CD4-positive, CD25-positive, alpha-beta regulatory T cell (primary cell): ENCODE data around the gene PLEKHF1. TPM values are rescaled to one million over a fixed set of nuclear protein-coding genes. Genes with fewer than 3 reads are reported as not detected.

ENCODE experiments used
- ATAC-seq, 2 donors: fragments of 150-1000 bp; cut with Tn5 transposase; one replicate each; pipeline ENCODE4 v1.10.0; 2021; ENCODE audit warnings: low read depth in 2 of 2, moderate number of reproducible peaks in 2 of 2, moderate library complexity in 1 of 2
- DNase-seq, 3 donors: peaks; one replicate each; pipeline versions ENCODE4 v3.0.0 to v3.0.0-alpha.2; 2012 to 2022; ENCODE audit warnings: mixed read lengths in 1 of 3
- H3K27ac ChIP-seq: one replicate; pipeline ENCODE4 v1.7.0; 2013; ENCODE audit warnings: mild to moderate bottlenecking, low read length; ENCODE audit not compliant: insufficient read depth, poor library complexity, severe bottlenecking
- H3K27me3 ChIP-seq: one replicate; pipeline ENCODE4 v1.7.0; 2013; ENCODE audit warnings: low read length; ENCODE audit not compliant: control insufficient read depth, insufficient read depth
- H3K36me3 ChIP-seq: one replicate; pipeline ENCODE4 v1.7.0; 2013; ENCODE audit warnings: mild to moderate bottlenecking, low read length, moderate library complexity; ENCODE audit not compliant: control insufficient read depth, insufficient read depth
- H3K4me1 ChIP-seq: 2 replicates; pipeline ENCODE4 v1.7.0; 2013; ENCODE audit warnings: mild to moderate bottlenecking, low read length; ENCODE audit not compliant: insufficient read depth, control insufficient read depth, poor library complexity, severe bottlenecking
- H3K4me3 ChIP-seq: one replicate; pipeline ENCODE4 v1.7.0; 2013; ENCODE audit warnings: low read depth, mild to moderate bottlenecking, low read length, moderate library complexity
- H3K9me3 ChIP-seq, 2 experiments: 1 replicate in 1 of 2; 2 replicates in 1 of 2; pipeline ENCODE4 v1.7.0; 2013; ENCODE audit warnings: low read length in 2 of 2, mild to moderate bottlenecking in 1 of 2, moderate library complexity in 1 of 2; ENCODE audit not compliant: control insufficient read depth in 2 of 2
- H3K27ac Mint-ChIP-seq, 3 donors: one replicate each; pipeline ENCODE4 v1.8.0; 2020 to 2022; ENCODE audit warnings: mild to moderate bottlenecking in 3 of 3, mixed read lengths in 3 of 3, moderate library complexity in 2 of 3
- H3K27me3 Mint-ChIP-seq: one replicate; pipeline ENCODE4 v1.8.0; 2022; ENCODE audit warnings: mild to moderate bottlenecking, mixed read lengths
- H3K36me3 Mint-ChIP-seq: one replicate; pipeline ENCODE4 v1.8.0; 2020; ENCODE audit warnings: mixed read lengths
- H3K4me1 Mint-ChIP-seq, 4 donors: one replicate each; pipeline ENCODE4 v1.8.0; 2020 to 2022; ENCODE audit warnings: mixed read lengths in 4 of 4, mild to moderate bottlenecking in 1 of 4
- H3K4me3 Mint-ChIP-seq, 4 donors: one replicate each; pipeline ENCODE4 v1.8.0; 2020 to 2022; ENCODE audit warnings: mild to moderate bottlenecking in 4 of 4, mixed read lengths in 4 of 4, moderate library complexity in 3 of 4
- H3K9me3 Mint-ChIP-seq, 7 donors: one replicate each; pipeline ENCODE4 v1.8.0; 2020 to 2022; ENCODE audit warnings: mixed read lengths in 7 of 7, mild to moderate bottlenecking in 3 of 7, moderate library complexity in 2 of 7
- polyA plus RNA-seq, 4 donors: library from polyadenylated mRNA; unstranded; fragments of 300-500 nt; fragmentation: Illumina TruSeq; gene quantifications; one replicate each; pipeline ENCODE4 v1.2.3, GENCODE V29; 2021
- total RNA-seq: library from RNA; stranded (reverse); gene quantifications from one replicate; pipeline ENCODE4 v1.2.3, GENCODE V29; 2022

Gene PLEKHF1
- total and polyA plus RNA-seq, 5 donors from 2014 or later = 21.0 to 49.3 (median 35.1) TPM

DNA sequence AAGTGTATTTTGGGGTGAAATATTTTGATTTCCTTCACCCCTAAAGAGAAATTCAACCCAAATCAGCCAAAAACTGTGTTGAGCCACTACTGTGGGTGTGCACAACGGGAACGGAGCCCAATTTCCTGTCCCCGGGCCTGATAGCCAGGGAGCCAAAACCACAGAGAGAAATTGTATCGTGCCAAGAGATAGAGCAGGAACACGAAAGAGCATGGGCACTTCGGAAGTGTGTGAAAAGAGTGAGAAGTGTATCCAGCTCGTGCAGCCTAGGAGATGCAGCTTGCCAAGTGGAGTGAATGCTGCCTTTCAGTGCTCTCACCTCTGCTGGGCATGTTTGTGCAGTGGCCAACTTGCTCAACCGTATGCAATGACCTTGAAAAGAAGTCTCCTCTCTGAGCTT, 19.4 kb upstream of the PLEKHF1 start:
- DNase-seq = no peak
- peak overlapping the region in 1 of 4 donors; percentile 4 for H3K4me3 Mint-ChIP-seq
- Histone ChIP-seq H3K4me1 (no peaks in the 10 kb centered on the region), H3K9me3 (no peaks in the 10 kb centered on the region), H3K27ac (no peak overlapping the region), H3K36me3 (no peaks in the 10 kb centered on the region), H3K27me3 (no peaks in the 10 kb centered on the region), H3K4me3 (no peak overlapping the region)
- peak overlapping the region in 1 of 3 donors; percentile 15 for H3K27ac Mint-ChIP-seq
- no peaks in the 10 kb centered on the region for H3K9me3 Mint-ChIP-seq
- H3K27me3 Mint-ChIP-seq = peaks cover 24% of the 10 kb centered on the region
- H3K4me1 Mint-ChIP-seq = peaks cover 0 to 13% (median 13%) of the 10 kb centered on the region in 4 donors
- no peaks in the 10 kb centered on the region for H3K36me3 Mint-ChIP-seq
- no peak for ATAC-seq

DNA sequence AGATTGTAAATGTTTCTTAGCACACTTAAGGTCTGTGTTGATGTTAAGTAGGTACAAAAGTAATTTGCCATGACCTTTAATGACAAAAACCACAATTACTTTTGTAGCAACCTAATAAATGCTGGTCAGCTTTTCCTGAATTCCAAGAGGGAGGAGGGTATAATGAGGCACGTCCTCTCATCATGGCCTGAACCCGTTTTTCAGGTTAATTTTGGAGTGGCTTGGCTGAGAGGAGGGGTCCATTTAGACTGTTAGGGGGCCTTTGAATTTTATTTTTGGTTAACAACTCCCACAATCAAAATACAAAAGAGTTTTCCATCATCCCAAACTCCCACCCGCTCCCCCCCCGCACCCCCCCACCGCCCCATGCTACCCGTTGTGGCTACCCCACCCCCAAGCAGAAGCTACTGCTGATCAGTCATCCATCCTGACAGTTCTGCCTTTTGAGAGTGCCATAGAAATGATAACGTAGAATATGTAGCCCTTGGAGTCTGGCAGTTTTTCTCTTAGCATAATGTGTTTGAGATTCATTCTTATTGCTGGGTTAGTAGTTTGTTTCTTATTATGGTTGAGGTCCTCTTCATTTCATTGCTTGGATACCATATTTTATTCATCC, 14.4 kb upstream of the PLEKHF1 start:
- H3K36me3 ChIP-seq = no peaks in the 10 kb centered on the region
- H3K27me3 ChIP-seq = peaks cover 3% of the 10 kb centered on the region
- no peaks in the 10 kb centered on the region for H3K9me3 ChIP-seq
- Mint-ChIP-seq H3K27me3 (peaks cover 36% of the 10 kb centered on the region), H3K27ac (no peak overlapping the region), H3K4me3 (no peak overlapping the region), H3K9me3 (peaks cover 0 to 3% (median 0%) of the 10 kb centered on the region in 7 donors), H3K36me3 (no peaks in the 10 kb centered on the region), H3K4me1 (peaks cover 5 to 17% (median 12%) of the 10 kb centered on the region in 4 donors)
- no peak overlapping the region for H3K27ac ChIP-seq
- ATAC-seq = no peak
- no peak for DNase-seq
- H3K4me3 ChIP-seq = no peak overlapping the region
- H3K4me1 ChIP-seq = no peaks in the 10 kb centered on the region

DNA sequence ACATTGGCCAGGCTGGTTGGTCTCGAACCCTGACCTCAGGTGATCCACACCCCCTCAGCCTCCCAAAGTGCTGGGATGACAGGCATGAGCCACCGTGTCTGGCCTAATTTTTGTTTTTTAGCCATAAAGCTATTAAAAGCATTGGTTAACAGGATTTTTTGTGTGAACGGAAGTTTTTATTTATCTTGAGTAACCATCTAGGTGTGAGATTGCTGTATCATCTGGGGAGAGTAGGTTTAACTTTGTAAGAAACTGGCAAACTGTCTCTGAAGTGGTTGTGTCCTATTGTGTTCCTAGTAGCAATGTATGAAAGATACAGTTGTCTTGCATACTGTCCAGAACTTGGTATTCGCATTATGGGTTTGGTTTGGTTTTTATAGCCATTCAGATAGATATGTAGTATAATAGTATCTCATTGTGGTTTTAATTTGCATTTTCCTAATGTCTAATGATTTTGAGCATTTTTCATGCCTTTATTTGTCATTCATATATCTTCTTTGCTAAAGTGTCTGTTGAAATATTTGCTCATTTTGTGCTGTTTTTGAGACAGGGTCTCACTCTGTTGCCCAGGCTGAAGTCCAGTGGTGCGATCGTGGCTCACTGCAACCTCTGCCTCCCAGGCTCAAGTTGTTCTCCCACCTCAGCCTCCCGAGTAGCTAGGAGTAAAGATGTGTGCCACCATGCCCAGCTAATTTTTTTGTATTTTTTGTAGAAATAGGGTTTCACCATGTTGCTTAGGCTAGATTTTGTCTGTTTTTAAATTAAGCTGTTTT, 13.5 kb upstream of the PLEKHF1 start:
- H3K9me3 ChIP-seq = no peaks in the 10 kb centered on the region
- DNase-seq = no peak
- peaks cover 3 to 13% (median 8%) of the 10 kb centered on the region in 4 donors for H3K4me1 Mint-ChIP-seq

DNA sequence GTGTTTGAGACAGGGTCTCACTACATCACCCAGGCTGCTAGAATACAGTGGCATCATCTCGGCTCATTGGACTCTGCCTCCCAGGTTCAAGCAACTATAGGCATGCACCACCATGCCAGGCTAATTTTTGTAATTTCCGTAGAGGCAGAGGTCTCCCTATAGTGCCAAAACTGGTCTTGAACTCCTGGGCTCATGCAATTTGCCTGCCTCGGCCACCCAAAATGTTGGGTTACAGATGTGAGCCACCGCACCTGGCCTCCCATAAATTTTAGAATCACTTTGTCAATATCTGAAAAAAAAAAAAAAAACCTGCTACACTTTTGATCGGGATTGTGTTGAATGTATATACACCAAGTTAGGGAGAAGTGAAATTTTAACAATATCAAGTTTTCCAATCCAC, 11.9 kb upstream of the PLEKHF1 start:
- Histone ChIP-seq H3K9me3 (no peaks in the 10 kb centered on the region), H3K4me3 (no peak overlapping the region), H3K4me1 (no peaks in the 10 kb centered on the region), H3K27ac (no peak overlapping the region), H3K27me3 (peaks cover 3% of the 10 kb centered on the region), H3K36me3 (no peaks in the 10 kb centered on the region)
- Mint-ChIP-seq H3K36me3 (peaks cover 3% of the 10 kb centered on the region), H3K27me3 (peaks cover 35% of the 10 kb centered on the region), H3K4me3 (no peak overlapping the region), H3K9me3 (peaks cover 0 to 3% (median 0%) of the 10 kb centered on the region in 7 donors), H3K27ac (peak overlapping the region in 1 of 3 donors; percentile 27), H3K4me1 (peaks cover 4 to 13% (median 8%) of the 10 kb centered on the region in 4 donors)
- no peak for ATAC-seq
- DNase-seq = no peak

More for the DNA sequence above, 13.5 kb upstream of the PLEKHF1 start:
- H3K27me3 ChIP-seq = peaks cover 3% of the 10 kb centered on the region
- no peak overlapping the region for H3K4me3 ChIP-seq
- H3K36me3 ChIP-seq = no peaks in the 10 kb centered on the region
- H3K27ac ChIP-seq = no peak overlapping the region
- ATAC-seq = no peak
- Mint-ChIP-seq H3K36me3 (no peaks in the 10 kb centered on the region), H3K9me3 (peaks cover 0 to 3% (median 0%) of the 10 kb centered on the region in 7 donors), H3K27me3 (peaks cover 31% of the 10 kb centered on the region), H3K27ac (peak overlapping the region in 1 of 3 donors; percentile 86), H3K4me3 (no peak overlapping the region)
- H3K4me1 ChIP-seq = no peaks in the 10 kb centered on the region

DNA sequence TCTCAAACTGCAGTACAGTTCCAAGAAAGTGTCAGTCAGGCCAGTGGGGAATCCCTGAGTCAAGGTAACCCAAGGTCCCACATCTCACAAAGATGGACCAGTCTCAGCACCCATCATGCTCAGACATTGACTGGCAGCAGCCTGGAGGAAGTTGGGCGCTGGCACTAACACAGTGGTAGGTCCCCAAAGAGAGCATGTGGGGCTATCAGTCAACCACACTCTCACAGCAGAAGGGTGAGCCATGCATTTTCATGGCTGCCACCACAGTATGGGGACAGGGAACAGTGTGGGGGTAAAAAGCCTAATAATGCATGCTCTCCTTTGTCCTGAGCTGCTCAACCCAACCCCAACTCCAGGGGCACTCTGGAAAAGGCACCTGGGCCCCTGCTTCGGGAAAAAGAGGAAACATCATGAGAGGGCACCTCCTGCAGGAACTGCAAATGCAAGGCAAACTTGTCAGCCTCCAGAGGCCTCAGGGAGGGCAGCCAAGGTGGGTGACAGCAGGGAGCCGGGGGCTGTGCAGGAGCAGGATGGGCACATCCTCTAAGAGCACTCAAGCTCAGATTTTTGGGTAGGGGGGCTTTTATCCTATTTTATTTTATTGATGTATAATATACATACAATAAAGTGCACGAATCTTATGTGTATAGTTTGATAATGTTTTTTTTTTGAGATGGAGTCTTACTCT, 9.5 kb upstream of the PLEKHF1 start:
- no peak overlapping the region for H3K4me3 Mint-ChIP-seq
- Histone ChIP-seq H3K9me3 (no peaks in the 10 kb centered on the region), H3K36me3 (no peaks in the 10 kb centered on the region), H3K4me3 (no peak overlapping the region), H3K27ac (no peak overlapping the region), H3K4me1 (no peaks in the 10 kb centered on the region), H3K27me3 (peaks cover 3% of the 10 kb centered on the region)
- H3K27ac Mint-ChIP-seq = no peak overlapping the region
- H3K4me1 Mint-ChIP-seq = peaks cover 5 to 16% (median 9%) of the 10 kb centered on the region in 4 donors
- H3K36me3 Mint-ChIP-seq = peaks cover 3% of the 10 kb centered on the region
- H3K9me3 Mint-ChIP-seq = peaks cover 0 to 3% (median 0%) of the 10 kb centered on the region in 7 donors
- DNase-seq (no peak), ATAC-seq (no peak)
- H3K27me3 Mint-ChIP-seq = peaks cover 31% of the 10 kb centered on the region

DNA sequence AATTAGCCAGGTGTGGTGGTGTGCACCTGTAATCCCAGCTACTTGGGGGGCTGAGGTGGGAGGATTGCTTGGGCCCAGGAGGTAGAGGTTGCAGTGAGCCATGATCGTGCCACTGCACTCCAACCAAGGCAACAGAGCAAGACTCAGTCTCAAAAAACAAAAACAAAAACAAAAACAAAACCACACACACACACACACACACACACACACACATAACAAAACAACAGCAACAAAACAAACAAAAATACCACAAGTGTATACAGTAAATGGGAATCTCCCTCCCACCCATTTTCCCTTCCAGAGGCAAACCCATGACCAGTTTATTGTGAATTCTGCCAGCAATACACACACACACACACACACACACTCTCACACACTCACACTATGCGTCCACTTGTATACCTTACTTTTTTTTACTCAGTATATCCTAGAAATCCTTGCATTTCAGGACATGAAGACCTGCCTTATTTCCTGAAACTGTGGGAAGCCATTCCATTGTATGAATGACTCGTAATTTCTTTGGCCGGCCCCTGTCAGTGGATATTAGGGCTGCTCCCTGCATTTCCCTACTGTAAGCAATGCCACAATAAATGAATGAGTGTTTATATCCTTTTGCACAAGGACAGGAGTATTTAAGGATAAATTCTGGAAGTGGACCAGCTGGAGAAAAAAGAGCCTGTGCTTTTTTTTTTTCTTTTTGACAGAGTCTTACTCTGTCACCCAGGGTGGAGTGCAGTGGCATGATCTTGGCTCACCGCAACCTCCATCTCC, 6.9 kb upstream of the PLEKHF1 start:
- peaks cover 0 to 3% (median 0%) of the 10 kb centered on the region in 7 donors for H3K9me3 Mint-ChIP-seq
- peaks cover 3 to 18% (median 5%) of the 10 kb centered on the region in 4 donors for H3K4me1 Mint-ChIP-seq
- no peaks in the 10 kb centered on the region for H3K4me1 ChIP-seq
- no peak overlapping the region for H3K27ac ChIP-seq
- no peaks in the 10 kb centered on the region for H3K27me3 ChIP-seq
- no peak overlapping the region for H3K4me3 Mint-ChIP-seq
- DNase-seq (no peak), ATAC-seq (no peak)
- H3K9me3 ChIP-seq = no peaks in the 10 kb centered on the region
- H3K36me3 Mint-ChIP-seq = peaks cover 3% of the 10 kb centered on the region
- peak overlapping the region in 2 of 3 donors; percentile 23 to 65 for H3K27ac Mint-ChIP-seq
- no peaks in the 10 kb centered on the region for H3K36me3 ChIP-seq
- H3K27me3 Mint-ChIP-seq = peaks cover 11% of the 10 kb centered on the region
- H3K4me3 ChIP-seq = no peak overlapping the region

DNA sequence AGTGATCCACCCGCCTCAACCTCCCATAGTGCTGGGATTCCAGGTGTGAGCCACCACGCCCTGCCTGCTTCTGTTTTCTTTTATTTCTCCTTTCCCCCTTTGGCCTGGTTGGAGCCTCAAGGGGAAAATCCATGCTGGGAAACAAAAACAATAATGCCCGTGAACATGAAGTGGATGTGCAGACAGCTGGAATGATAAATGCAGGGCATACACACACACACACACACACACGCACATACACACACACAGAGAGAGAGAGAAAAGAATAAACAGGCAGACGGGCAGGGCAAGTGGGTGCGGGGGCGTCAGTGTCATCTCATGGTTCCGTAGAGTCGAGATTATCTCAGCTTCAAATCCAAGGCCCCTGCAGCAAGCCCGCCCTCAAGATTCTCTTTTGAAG, 4.4 kb upstream of the PLEKHF1 start:
- Histone ChIP-seq H3K27me3 (no peaks in the 10 kb centered on the region), H3K9me3 (no peaks in the 10 kb centered on the region), H3K36me3 (no peaks in the 10 kb centered on the region), H3K27ac (no peak overlapping the region), H3K4me1 (peaks cover 8% of the 10 kb centered on the region), H3K4me3 (no peak overlapping the region)
- peaks cover 4% of the 10 kb centered on the region for H3K27me3 Mint-ChIP-seq
- peaks cover 3% of the 10 kb centered on the region for H3K36me3 Mint-ChIP-seq
- peak overlapping the region in 1 of 3 donors; percentile 77 for H3K27ac Mint-ChIP-seq
- H3K4me1 Mint-ChIP-seq = peaks cover 3 to 28% (median 5%) of the 10 kb centered on the region in 4 donors
- H3K4me3 Mint-ChIP-seq = peak overlapping the region in 1 of 4 donors; percentile 68
- DNase-seq (peak in 1 of 3 donors; percentile 22), ATAC-seq (no peak)
- no peaks in the 10 kb centered on the region for H3K9me3 Mint-ChIP-seq
